CD4-positive, alpha-beta memory T cell (primary cell): ENCODE results near the gene HIGD1B. TPM values are rescaled to one million over a fixed set of nuclear protein-coding genes. Genes with fewer than 3 reads are reported as not detected.

Experiments used
- CTCF ChIA-PET: fragments of 350-600 bp; sonication (Branson Sonifier 250); formaldehyde crosslinking; loops from one replicate; lab custom pipeline; 2021; ENCODE audit warnings: inconsistent platforms; ENCODE audit not compliant: partially characterized antibody; lab: Charles Lee
- POLR2A ChIA-PET: fragments of 350-600 bp; sonication (Branson Sonifier 250); formaldehyde crosslinking; loops from one replicate; lab custom pipeline; 2021; ENCODE audit not compliant: partially characterized antibody; lab: Charles Lee
- DNase-seq, 5 donors: peaks; one replicate each; pipeline versions ENCODE4 v3.0.0 to v3.0.0-alpha.2; 2020 to 2022; ENCODE audit warnings: mixed read lengths in 1 of 5
- H3K27ac ChIP-seq: one replicate; pipeline ENCODE4 v1.7.0; 2013; ENCODE audit warnings: low read depth, low read length
- H3K27me3 ChIP-seq: 2 replicates; pipeline ENCODE4 v1.7.0; 2013; ENCODE audit warnings: mild to moderate bottlenecking, low read length, moderate library complexity; ENCODE audit not compliant: insufficient read depth
- H3K36me3 ChIP-seq: 2 replicates; pipeline ENCODE4 v1.7.0; 2013; ENCODE audit warnings: mild to moderate bottlenecking, low read length, moderate library complexity; ENCODE audit not compliant: insufficient read depth
- H3K4me1 ChIP-seq: 2 replicates; pipeline ENCODE4 v1.7.0; 2013; ENCODE audit warnings: mild to moderate bottlenecking, low read length, moderate library complexity; ENCODE audit not compliant: insufficient read depth
- H3K4me3 ChIP-seq, 2 donors: one replicate each; pipeline ENCODE4 v1.7.0; 2013; ENCODE audit warnings: low read length in 2 of 2, mild to moderate bottlenecking in 1 of 2
- H3K9me3 ChIP-seq, 2 donors: one replicate each; pipeline ENCODE4 v1.7.0; 2013; ENCODE audit warnings: low read length in 2 of 2, control low read depth in 1 of 2; ENCODE audit not compliant: control insufficient read depth in 1 of 2
- H3K27ac Mint-ChIP-seq, 7 donors: one replicate each; pipeline ENCODE4 v1.8.0; 2020 to 2021; ENCODE audit warnings: mixed read lengths in 7 of 7, mild to moderate bottlenecking in 6 of 7, inconsistent platforms in 3 of 7, moderate library complexity in 3 of 7
- H3K27me3 Mint-ChIP-seq, 2 donors: one replicate each; pipeline ENCODE4 v1.8.0; 2020 to 2021; ENCODE audit warnings: mixed read lengths in 2 of 2
- H3K36me3 Mint-ChIP-seq, 2 donors: one replicate each; pipeline ENCODE4 v1.8.0; 2020 to 2021; ENCODE audit warnings: mixed read lengths in 2 of 2, inconsistent platforms in 1 of 2, mild to moderate bottlenecking in 1 of 2
- H3K4me1 Mint-ChIP-seq, 4 donors: one replicate each; pipeline ENCODE4 v1.8.0; 2020 to 2021; ENCODE audit warnings: mixed read lengths in 4 of 4, mild to moderate bottlenecking in 1 of 4
- H3K4me3 Mint-ChIP-seq, 8 donors: one replicate each; pipeline ENCODE4 v1.8.0; 2020 to 2021; ENCODE audit warnings: mixed read lengths in 8 of 8, mild to moderate bottlenecking in 7 of 8, moderate library complexity in 6 of 8, inconsistent platforms in 3 of 8
- H3K9me3 Mint-ChIP-seq, 8 donors: one replicate each; pipeline ENCODE4 v1.8.0; 2020 to 2021; ENCODE audit warnings: mixed read lengths in 8 of 8, mild to moderate bottlenecking in 5 of 8, inconsistent platforms in 3 of 8, moderate library complexity in 1 of 8
- intact Hi-C: fragments of 100-400 bp; cut with micrococcal nuclease; formaldehyde crosslinking; loops from one replicate; pipeline ENCODE4 v1.15.1; 2023
- polyA plus RNA-seq, 2 donors: library from polyadenylated mRNA; unstranded; fragments of 300-500 nt; fragmentation: Illumina TruSeq; gene quantifications; one replicate each; pipeline ENCODE4 v1.2.3, GENCODE V29; 2021
- total RNA-seq, 2 experiments: library from RNA; stranded (reverse); gene quantifications; one replicate each; pipeline ENCODE4 v1.2.3, GENCODE V29; 2021

Gene HIGD1B
- total and polyA plus RNA-seq, 4 experiments from 2014 or later: not detected

- Histone ChIP-seq H3K4me1 (no peaks in the 10 kb centered on the region), H3K27me3 (no peaks in the 10 kb centered on the region), H3K4me3 (no peak overlapping the region), H3K36me3 (peaks cover 70% of the 10 kb centered on the region), H3K27ac (no peak overlapping the region), H3K9me3 (no peaks in the 10 kb centered on the region)
- Mint-ChIP-seq H3K4me1 (peaks cover 0 to 7% (median 0%) of the 10 kb centered on the region in 4 donors), H3K36me3 (peaks cover 61 to 72% of the 10 kb centered on the region in 2 donors), H3K27ac (peak overlapping the region in 1 of 7 donors; percentile 13), H3K27me3 (no peaks in the 10 kb centered on the region), H3K4me3 (no peak overlapping the region), H3K9me3 (no peaks in the 10 kb centered on the region)
- CTCF ChIA-PET: interaction anchor here (0.6 to 2.8 kb wide), 12 partner anchors 11 to 1887 kb away, joined by 3 to 14 read pairs (median 3); partner anchors contain the start of gene EFTUD2
- intact Hi-C loops: loop anchor here (1.0 kb wide), 1 partner anchor 103 kb away; no protein-coding TSS in a partner anchor
- POLR2A ChIA-PET: interaction anchor here (0.8 to 1.5 kb wide), 3 partner anchors 20 to 104 kb away, joined by 3 read pairs; partner anchors contain the start of gene EFTUD2
- peak in 2 of 5 donors; percentile 16 to 19 for DNase-seq
Observed at GRCh38 chr17:44878627-44879221, 31.0 kb downstream of the HIGD1B start.

- H3K36me3 ChIP-seq: peaks cover 69% of the 10 kb centered on the region
- no peaks in the 10 kb centered on the region for H3K4me1 ChIP-seq
- ChIA-PET CTCF (interaction anchor here (0.6 to 2.8 kb wide), 10 partner anchors 13 to 1887 kb away, joined by 3 to 14 read pairs (median 3); partner anchors contain the start of gene EFTUD2), POLR2A (interaction anchor here (0.8 to 1.5 kb wide), 3 partner anchors 19 to 105 kb away, joined by 3 read pairs; partner anchors contain the start of gene EFTUD2)
- Mint-ChIP-seq H3K4me1 (peaks cover 0 to 7% (median 0%) of the 10 kb centered on the region in 4 donors), H3K27me3 (no peaks in the 10 kb centered on the region), H3K9me3 (no peaks in the 10 kb centered on the region), H3K4me3 (no peak overlapping the region), H3K27ac (peak overlapping the region in 1 of 7 donors; percentile 36), H3K36me3 (peaks cover 59 to 73% of the 10 kb centered on the region in 2 donors)
- intact Hi-C loops: no loop called here
- no peaks in the 10 kb centered on the region for H3K9me3 ChIP-seq
- H3K4me3 ChIP-seq: no peak overlapping the region
- H3K27ac ChIP-seq: no peak overlapping the region
- H3K27me3 ChIP-seq: no peaks in the 10 kb centered on the region
- DNase-seq: no peak
Observed at GRCh38 chr17:44879376-44879775, 31.7 kb downstream of the HIGD1B start.

- H3K27me3 ChIP-seq: no peaks in the 10 kb centered on the region
- Mint-ChIP-seq H3K4me3 (no peak overlapping the region), H3K27me3 (no peaks in the 10 kb centered on the region), H3K27ac (peak overlapping the region in 1 of 7 donors; percentile 20), H3K36me3 (peaks cover 61 to 77% of the 10 kb centered on the region in 2 donors), H3K9me3 (no peaks in the 10 kb centered on the region), H3K4me1 (peaks cover 0 to 7% (median 0%) of the 10 kb centered on the region in 4 donors)
- ChIA-PET CTCF (interaction anchor here (1.2 to 2.8 kb wide), 3 partner anchors 9 to 105 kb away, joined by 3 to 14 read pairs (median 12); no protein-coding TSS in a partner anchor), POLR2A (no interaction called here)
- H3K4me3 ChIP-seq: no peak overlapping the region
- H3K36me3 ChIP-seq: peaks cover 70% of the 10 kb centered on the region
- no peaks in the 10 kb centered on the region for H3K9me3 ChIP-seq
- no peak for DNase-seq
- intact Hi-C loops: no loop called here
- no peak overlapping the region for H3K27ac ChIP-seq
- H3K4me1 ChIP-seq: no peaks in the 10 kb centered on the region
Observed at GRCh38 chr17:44880062-44880461, 32.4 kb downstream of the HIGD1B start.

- ChIA-PET CTCF (interaction anchor here (0.8 to 1.7 kb wide), 7 partner anchors 8 to 141 kb away, joined by 3 to 6 read pairs (median 3); no protein-coding TSS in a partner anchor), POLR2A (no interaction called here)
- intact Hi-C loops: no loop called here
Observed at GRCh38 chr17:44881145-44881544, 33.5 kb downstream of the HIGD1B start.

GRCh38 chr17:44884941-44885340 lies 37.3 kb downstream of the HIGD1B start:
- peaks cover 66% of the 10 kb centered on the region for H3K36me3 ChIP-seq
- H3K9me3 ChIP-seq: no peaks in the 10 kb centered on the region
- peaks cover 28% of the 10 kb centered on the region for H3K4me1 ChIP-seq
- ChIA-PET CTCF (interaction anchor here (0.9 to 2.2 kb wide), 3 partner anchors 8 to 109 kb away, joined by 3 to 7 read pairs (median 6); no protein-coding TSS in a partner anchor), POLR2A (interaction anchor here (0.6 to 1.2 kb wide), 3 partner anchors 14 to 24 kb away, joined by 3 to 4 read pairs (median 4); partner anchors contain the start of gene EFTUD2)
- Mint-ChIP-seq H3K27me3 (no peaks in the 10 kb centered on the region), H3K4me3 (no peak overlapping the region), H3K9me3 (no peaks in the 10 kb centered on the region), H3K36me3 (peaks cover 44 to 60% of the 10 kb centered on the region in 2 donors), H3K4me1 (peaks cover 0 to 8% (median 2%) of the 10 kb centered on the region in 4 donors), H3K27ac (no peak overlapping the region)
- H3K27ac ChIP-seq: no peak overlapping the region
- no peak for DNase-seq
- no peaks in the 10 kb centered on the region for H3K27me3 ChIP-seq
- intact Hi-C loops: no loop called here
- no peak overlapping the region for H3K4me3 ChIP-seq

More at GRCh38 chr17:44881145-44881544, 33.5 kb downstream of the HIGD1B start:
- Histone ChIP-seq H3K9me3 (no peaks in the 10 kb centered on the region), H3K27ac (no peak overlapping the region), H3K4me3 (no peak overlapping the region), H3K27me3 (no peaks in the 10 kb centered on the region), H3K4me1 (no peaks in the 10 kb centered on the region), H3K36me3 (peaks cover 72% of the 10 kb centered on the region)
- Mint-ChIP-seq H3K4me1 (peaks cover 0 to 7% (median 0%) of the 10 kb centered on the region in 4 donors), H3K27me3 (no peaks in the 10 kb centered on the region), H3K4me3 (no peak overlapping the region), H3K9me3 (no peaks in the 10 kb centered on the region), H3K36me3 (peaks cover 62 to 76% of the 10 kb centered on the region in 2 donors), H3K27ac (no peak overlapping the region)
- no peak for DNase-seq

GRCh38 chr17:44887016-44887415 lies 39.3 kb downstream of the HIGD1B start:
- Histone ChIP-seq H3K9me3 (no peaks in the 10 kb centered on the region), H3K4me3 (no peak overlapping the region), H3K27me3 (no peaks in the 10 kb centered on the region), H3K36me3 (peaks cover 52% of the 10 kb centered on the region), H3K27ac (peak overlapping the region; percentile 1), H3K4me1 (peaks cover 28% of the 10 kb centered on the region)
- H3K36me3 Mint-ChIP-seq: peaks cover 32 to 53% of the 10 kb centered on the region in 2 donors
- no peaks in the 10 kb centered on the region for H3K27me3 Mint-ChIP-seq
- peak overlapping the region in 1 of 8 donors; percentile 45 for H3K4me3 Mint-ChIP-seq
- intact Hi-C loops: no loop called here
- H3K4me1 Mint-ChIP-seq: peaks cover 6 to 15% (median 10%) of the 10 kb centered on the region in 4 donors
- peak overlapping the region in 2 of 7 donors; percentile 8 to 53 for H3K27ac Mint-ChIP-seq
- H3K9me3 Mint-ChIP-seq: no peaks in the 10 kb centered on the region
- DNase-seq: no peak
- ChIA-PET CTCF (no interaction called here), POLR2A (no interaction called here)
